GM13976 (cell line): ENCODE results near the gene THAP4.

ENCODE experiments used
- DNase-seq: peaks from one replicate; pipeline ENCODE4 v3.0.0; 2012; ENCODE audit warnings: low spot score
- CTCF ChIP-seq: IDR thresholded peaks from 2 replicates; pipeline ENCODE4 v1.5.1; 2012; ENCODE audit warnings: borderline replicate concordance, mild to moderate bottlenecking; ENCODE audit not compliant: insufficient read depth; ENCODE audit errors: extremely low read depth, missing control alignments, control extremely low read depth
- in situ Hi-C: fragments of 300-500 bp; cut with MboI; formaldehyde crosslinking; loops from one replicate; pipeline ENCODE4 v1.12.0; 2022; ENCODE audit warnings: low sequenced_read_pairs, mixed read lengths, inconsistent platforms; ENCODE audit not compliant: unreplicated experiment

The THAP4 gene

GRCh38 chr2:241560883-241561474 lies 76.0 kb downstream of the THAP4 start:
- no peak for DNase-seq
- in situ Hi-C loops = no loop called here

GRCh38 chr2:241560162-241560882 lies 76.6 kb downstream of the THAP4 start:
- in situ Hi-C loops = no loop called here
- no peak for DNase-seq
- TF ChIP-seq CTCF = no peak

More at GRCh38 chr2:241560883-241561474, 76.0 kb downstream of the THAP4 start:
- no peak for TF ChIP-seq CTCF

- in situ Hi-C loops = no loop called here
Observed at GRCh38 chr2:241559323-241560161, 77.4 kb downstream of the THAP4 start.

GRCh38 chr2:241558532-241559322 lies 78.2 kb downstream of the THAP4 start, which contains the start of gene BOK:
BOK (plus strand) TSS chr2:241558745; CDS start chr2:241559484, 739 bp downstream.
- in situ Hi-C loops = no loop called here
- DNase-seq = no peak
- no peak for TF ChIP-seq CTCF

More at GRCh38 chr2:241559323-241560161, 77.4 kb downstream of the THAP4 start:
- no peak for TF ChIP-seq CTCF
- no peak for DNase-seq

GRCh38 chr2:241556746-241557145 lies 80.2 kb downstream of the THAP4 start:
- TF ChIP-seq CTCF = no peak
- in situ Hi-C loops = no loop called here
- DNase-seq = no peak

- no peak for DNase-seq
- no peak for TF ChIP-seq CTCF
- in situ Hi-C loops = no loop called here
Observed at GRCh38 chr2:241555711-241556110, 81.2 kb downstream of the THAP4 start.
